ENCODE data around the gene GYG1.
"Not testable (repeated sequence)": the region's sequence is repeated elsewhere in the genome, so short reads cannot be mapped to it uniquely, and the experiment has no call there.

GYG1 gene

DNA sequence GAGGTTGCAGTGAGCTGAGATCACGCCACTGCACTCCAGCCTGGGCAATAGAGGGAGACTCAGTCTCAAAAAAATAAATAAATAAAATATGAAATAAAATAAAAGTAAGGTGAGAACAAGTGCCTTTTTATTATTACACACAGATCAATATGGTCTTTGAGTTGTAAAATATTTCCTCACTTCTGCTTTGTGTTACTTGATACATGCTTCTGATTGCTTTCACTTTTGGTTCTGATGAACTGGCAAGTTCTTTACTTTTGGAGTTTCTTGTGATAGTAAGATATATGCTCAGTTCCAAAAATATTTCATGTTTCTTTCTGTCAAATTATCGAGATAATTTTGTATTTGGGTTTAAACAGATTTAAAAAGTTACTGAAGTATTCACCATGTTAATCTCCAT is 16.6 kb upstream of the GYG1 start:
- no peaks in the 10 kb centered on the region for H3K27me3 Mint-ChIP-seq (ENCODE audit: low read depth)
- H3K4me3 Mint-ChIP-seq = no peak overlapping the region
- H3K27ac Mint-ChIP-seq = peak overlapping the region in 1 of 3 experiments; percentile 9
- TF ChIP-seq, protein P1, sequence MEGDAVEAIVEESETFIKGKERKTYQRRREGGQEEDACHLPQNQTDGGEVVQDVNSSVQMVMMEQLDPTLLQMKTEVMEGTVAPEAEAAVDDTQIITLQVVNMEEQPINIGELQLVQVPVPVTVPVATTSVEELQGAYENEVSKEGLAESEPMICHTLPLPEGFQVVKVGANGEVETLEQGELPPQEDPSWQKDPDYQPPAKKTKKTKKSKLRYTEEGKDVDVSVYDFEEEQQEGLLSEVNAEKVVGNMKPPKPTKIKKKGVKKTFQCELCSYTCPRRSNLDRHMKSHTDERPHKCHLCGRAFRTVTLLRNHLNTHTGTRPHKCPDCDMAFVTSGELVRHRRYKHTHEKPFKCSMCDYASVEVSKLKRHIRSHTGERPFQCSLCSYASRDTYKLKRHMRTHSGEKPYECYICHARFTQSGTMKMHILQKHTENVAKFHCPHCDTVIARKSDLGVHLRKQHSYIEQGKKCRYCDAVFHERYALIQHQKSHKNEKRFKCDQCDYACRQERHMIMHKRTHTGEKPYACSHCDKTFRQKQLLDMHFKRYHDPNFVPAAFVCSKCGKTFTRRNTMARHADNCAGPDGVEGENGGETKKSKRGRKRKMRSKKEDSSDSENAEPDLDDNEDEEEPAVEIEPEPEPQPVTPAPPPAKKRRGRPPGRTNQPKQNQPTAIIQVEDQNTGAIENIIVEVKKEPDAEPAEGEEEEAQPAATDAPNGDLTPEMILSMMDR (IDR thresholded peaks at IDR 0.05; ENCODE audit: unreplicated experiment in 3 of 3) = no peak
- H3K36me3 Mint-ChIP-seq (ENCODE audit: low read depth) = no peaks in the 10 kb centered on the region
- H3K4me1 Mint-ChIP-seq = peaks cover 23% of the 10 kb centered on the region
- peaks cover 21% of the 10 kb centered on the region for H3K9me3 Mint-ChIP-seq

DNA sequence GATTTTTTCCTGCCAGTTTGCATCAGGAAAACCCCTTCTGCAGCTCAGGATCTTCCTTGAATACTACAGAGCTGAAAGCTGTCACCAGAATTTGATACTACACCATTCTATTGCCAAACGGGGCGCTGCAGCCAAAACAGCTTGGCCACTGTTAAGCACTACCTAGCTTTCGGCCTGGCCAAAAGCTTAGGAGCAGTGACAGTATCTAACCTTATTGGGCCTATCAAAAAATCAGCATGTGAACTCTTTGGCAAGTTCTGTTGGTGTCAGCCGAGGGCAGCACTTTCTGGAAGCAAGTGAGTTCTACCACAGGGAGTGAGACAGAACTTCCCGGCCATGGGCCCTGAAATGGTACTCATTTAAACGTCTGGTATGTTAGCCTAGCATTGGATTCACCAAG is 16.1 kb upstream of the GYG1 start:
- Mint-ChIP-seq H3K4me3 (no peak overlapping the region), H3K9me3 (peaks cover 21% of the 10 kb centered on the region), H3K4me1 (peaks cover 18% of the 10 kb centered on the region), H3K27ac (peak overlapping the region in 1 of 3 experiments; percentile 9), H3K36me3 (ENCODE audit: low read depth) (no peaks in the 10 kb centered on the region), H3K27me3 (ENCODE audit: low read depth) (no peaks in the 10 kb centered on the region)
- TF ChIP-seq, protein P1 (IDR thresholded peaks at IDR 0.05; ENCODE audit: unreplicated experiment in 3 of 3) = no peak

DNA sequence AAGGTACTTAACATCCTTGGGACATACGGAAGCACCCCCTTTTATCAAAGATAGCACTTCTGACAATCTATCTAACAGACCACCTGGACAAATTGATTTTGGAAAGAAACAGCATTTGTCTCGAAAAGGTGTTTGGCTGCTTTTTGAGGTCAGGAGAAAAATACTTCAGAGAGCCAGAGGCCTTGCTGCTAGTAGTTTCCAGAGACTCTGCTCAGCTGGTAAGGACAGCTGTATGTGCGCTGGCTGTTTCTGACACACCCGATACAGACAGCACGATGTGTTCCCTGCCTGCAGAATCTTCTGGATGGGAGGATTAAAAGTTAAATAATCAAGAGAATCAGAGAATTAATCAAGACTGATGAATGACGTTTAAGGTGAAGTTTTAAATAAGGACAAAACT is 15.6 kb upstream of the GYG1 start:
- H3K4me1 Mint-ChIP-seq = peaks cover 13% of the 10 kb centered on the region
- H3K9me3 Mint-ChIP-seq = peaks cover 21% of the 10 kb centered on the region
- no peak overlapping the region for H3K4me3 Mint-ChIP-seq
- no peak overlapping the region for H3K27ac Mint-ChIP-seq
- no peaks in the 10 kb centered on the region for H3K36me3 Mint-ChIP-seq (ENCODE audit: low read depth)
- H3K27me3 Mint-ChIP-seq (ENCODE audit: low read depth) = no peaks in the 10 kb centered on the region
- TF ChIP-seq, protein P1 (IDR thresholded peaks at IDR 0.05; ENCODE audit: unreplicated experiment in 3 of 3) = no peak

DNA sequence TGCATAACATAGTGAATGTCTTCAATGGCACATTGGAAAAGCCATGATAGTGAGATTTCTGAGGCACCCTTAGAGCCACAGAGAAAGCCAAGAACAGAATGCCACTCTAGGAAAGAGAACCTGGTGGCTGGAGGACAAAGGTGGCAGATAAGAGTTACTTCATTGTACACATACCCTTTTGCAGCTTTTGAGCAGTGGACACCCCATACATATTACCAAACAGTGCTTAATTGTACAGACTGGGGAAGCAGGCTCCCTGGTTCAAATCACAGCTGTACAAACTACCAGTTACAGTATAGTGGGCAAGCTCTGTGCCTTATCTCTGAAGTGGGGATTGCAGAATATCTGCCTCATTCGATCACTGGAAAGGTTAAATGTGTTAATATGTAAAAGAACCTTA is 10.1 kb upstream of the GYG1 start:
- peaks cover 15% of the 10 kb centered on the region for H3K9me3 Mint-ChIP-seq
- TF ChIP-seq, protein P1 (IDR thresholded peaks at IDR 0.05; ENCODE audit: unreplicated experiment in 3 of 3) = no peak
- no peaks in the 10 kb centered on the region for H3K27me3 Mint-ChIP-seq (ENCODE audit: low read depth)
- H3K4me3 Mint-ChIP-seq = no peak overlapping the region
- H3K27ac Mint-ChIP-seq = no peak overlapping the region
- no peaks in the 10 kb centered on the region for H3K4me1 Mint-ChIP-seq
- H3K36me3 Mint-ChIP-seq (ENCODE audit: low read depth) = no peaks in the 10 kb centered on the region

DNA sequence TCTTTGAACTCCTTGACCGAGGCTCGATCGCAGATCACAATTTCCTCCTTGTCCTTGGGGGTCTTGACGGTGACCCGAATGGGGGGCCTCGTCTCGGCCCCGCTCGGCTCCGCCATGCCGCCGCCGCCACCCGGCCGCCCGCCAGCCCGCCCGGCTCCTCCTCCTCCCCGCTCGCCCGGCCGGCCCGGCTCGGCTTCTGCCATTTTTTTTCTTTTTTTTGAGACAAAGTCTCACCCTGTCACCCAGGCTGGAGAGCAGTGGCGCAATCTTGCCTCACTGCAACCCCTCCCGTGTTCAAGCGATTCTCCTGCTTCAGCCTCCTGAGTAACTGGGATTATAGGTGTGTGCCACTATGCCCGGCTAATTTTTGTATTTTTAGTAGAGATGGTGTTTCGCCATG is 3.8 kb upstream of the GYG1 start:
- not testable (repeated sequence) for H3K4me3 Mint-ChIP-seq; H3K27me3 Mint-ChIP-seq (ENCODE audit: low read depth); H3K27ac Mint-ChIP-seq; H3K36me3 Mint-ChIP-seq (ENCODE audit: low read depth); H3K9me3 Mint-ChIP-seq
- H3K4me1 Mint-ChIP-seq = peaks cover 14% of the 10 kb centered on the region

DNA sequence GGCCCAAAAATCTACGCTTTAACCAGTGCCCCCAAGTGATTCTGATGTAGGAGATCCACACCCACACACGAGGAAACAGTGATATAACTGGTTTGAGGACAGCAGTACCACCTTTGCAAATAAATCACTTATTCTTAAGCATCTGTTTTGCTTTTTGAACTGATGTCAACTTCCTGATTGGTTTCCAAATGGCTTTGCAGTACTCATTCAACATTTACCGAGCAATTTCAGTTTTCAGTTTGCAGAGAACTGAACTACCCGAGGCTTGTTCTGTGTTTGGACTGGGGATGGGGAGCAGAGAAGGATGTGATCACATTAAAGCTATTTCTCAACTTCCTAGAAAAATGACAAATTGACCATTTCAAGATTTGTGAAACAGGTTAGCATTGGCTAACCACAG is 1.1 kb upstream of the GYG1 start:
- Mint-ChIP-seq H3K9me3 (no peaks in the 10 kb centered on the region), H3K27me3 (ENCODE audit: low read depth) (peaks cover 7% of the 10 kb centered on the region), H3K27ac (peak overlapping the region; percentile 38 to 82 (median 65)), H3K4me3 (peak overlapping the region; percentile 79 to 89 (median 86)), H3K36me3 (ENCODE audit: low read depth) (no peaks in the 10 kb centered on the region), H3K4me1 (peaks cover 24% of the 10 kb centered on the region)
- TF ChIP-seq, protein P1 (IDR thresholded peaks at IDR 0.05; ENCODE audit: unreplicated experiment in 3 of 3) = no peak
